Ovary (tissue), 3 donors: ENCODE data around the gene ANXA6.

Experiments used
- POLR2A ChIP-seq: fragments of 450-650 bp; IDR thresholded peaks from one replicate; pipeline ENCODE4 v1.6.1; 2017; ENCODE audit warnings: antibody characterized with exemption, mild to moderate bottlenecking, moderate library complexity
- TF ChIP-seq, protein P1 (sequence below), 3 donors: fragments of 450-650 bp in 2 of 3; fragments of 200-600 bp in 1 of 3; IDR thresholded peaks; one replicate each; pipeline versions ENCODE4 v1.5.1 to v1.8.0; 2016 to 2022; ENCODE audit warnings: antibody characterized with exemption in 3 of 3, mild to moderate bottlenecking in 1 of 3
- donor health status: DM: no; HTN: no; CAD: no.

DNA sequence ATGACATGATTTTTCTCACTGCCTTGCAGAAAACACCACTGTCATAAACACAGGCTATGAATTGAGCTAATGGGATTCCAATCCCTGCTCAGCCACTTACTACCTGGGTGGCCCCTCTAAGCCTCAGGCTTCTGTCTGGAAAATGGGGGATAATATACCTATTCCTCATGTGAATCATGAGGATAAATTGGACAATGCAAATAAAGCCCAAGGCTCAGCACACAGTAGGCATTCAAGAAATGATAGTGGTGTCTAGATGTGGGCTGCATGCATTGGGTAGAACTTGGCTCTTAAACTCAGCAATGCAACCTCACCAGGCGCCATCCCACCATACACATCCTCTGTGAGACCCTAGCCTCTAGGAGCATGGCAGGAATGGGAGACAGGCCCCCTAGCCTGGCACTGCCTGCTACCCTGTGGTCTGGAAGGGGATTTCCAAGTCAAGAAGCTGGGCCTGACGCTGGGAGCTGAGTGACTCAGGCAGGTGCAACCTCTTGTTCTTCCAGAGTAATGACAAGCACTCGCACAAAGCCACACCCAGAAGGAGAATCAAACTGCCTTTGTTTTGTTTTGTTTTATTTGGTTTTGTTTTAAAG, 74.4 kb downstream of the ANXA6 start:
- TF ChIP-seq, protein P1, sequence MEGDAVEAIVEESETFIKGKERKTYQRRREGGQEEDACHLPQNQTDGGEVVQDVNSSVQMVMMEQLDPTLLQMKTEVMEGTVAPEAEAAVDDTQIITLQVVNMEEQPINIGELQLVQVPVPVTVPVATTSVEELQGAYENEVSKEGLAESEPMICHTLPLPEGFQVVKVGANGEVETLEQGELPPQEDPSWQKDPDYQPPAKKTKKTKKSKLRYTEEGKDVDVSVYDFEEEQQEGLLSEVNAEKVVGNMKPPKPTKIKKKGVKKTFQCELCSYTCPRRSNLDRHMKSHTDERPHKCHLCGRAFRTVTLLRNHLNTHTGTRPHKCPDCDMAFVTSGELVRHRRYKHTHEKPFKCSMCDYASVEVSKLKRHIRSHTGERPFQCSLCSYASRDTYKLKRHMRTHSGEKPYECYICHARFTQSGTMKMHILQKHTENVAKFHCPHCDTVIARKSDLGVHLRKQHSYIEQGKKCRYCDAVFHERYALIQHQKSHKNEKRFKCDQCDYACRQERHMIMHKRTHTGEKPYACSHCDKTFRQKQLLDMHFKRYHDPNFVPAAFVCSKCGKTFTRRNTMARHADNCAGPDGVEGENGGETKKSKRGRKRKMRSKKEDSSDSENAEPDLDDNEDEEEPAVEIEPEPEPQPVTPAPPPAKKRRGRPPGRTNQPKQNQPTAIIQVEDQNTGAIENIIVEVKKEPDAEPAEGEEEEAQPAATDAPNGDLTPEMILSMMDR (IDR thresholded peaks at IDR 0.05), result no peak
- no peak for TF ChIP-seq POLR2A
